PC-3 (cell line): ENCODE measurements around the gene LRRD1. TPM values are rescaled to one million over a fixed set of nuclear protein-coding genes. Genes with fewer than 3 reads are reported as not detected.
"Not testable (repeated sequence)": the region's sequence is repeated elsewhere in the genome, so short reads cannot be mapped to it uniquely, and the experiment has no call there.

Experiments
- ATAC-seq: fragments of 200-7000 bp; cut with Tn5 transposase; 2 replicates; pipeline ENCODE4 v1.9.1; 2020; ENCODE audit warnings: mild to moderate bottlenecking, moderate library complexity
- BruUV-seq: library from RNA; stranded (reverse); fragments of 400-500 nt; replicated peaks from 2 replicates; lab custom pipeline; 2021; lab: Mats Ljungman, UMichigan
- CTCF ChIA-PET: fragments of 300-600 bp; sonication (Branson Sonifier 250); formaldehyde crosslinking; loops from one replicate; lab custom pipeline; 2022; ENCODE audit warnings: antibody characterized with exemption; lab: Charles Lee
- POLR2A ChIA-PET: fragments of 300-600 bp; sonication (Branson Sonifier 250); formaldehyde crosslinking; loops from one replicate; lab custom pipeline; 2022; ENCODE audit warnings: antibody characterized with exemption; ENCODE audit not compliant: unreplicated experiment; lab: Charles Lee
- DNase-seq: peaks from one replicate; pipeline ENCODE4 v3.0.0-alpha.2; 2015
- H2AFZ ChIP-seq: fragments of 300-600 bp; sonication (generic); 2 replicates; pipeline ENCODE4 v1.6.0; 2016; ENCODE audit warnings: antibody characterized with exemption, low read length
- H3F3A ChIP-seq: fragments of 300-600 bp; sonication (generic); one replicate; pipeline ENCODE4 v1.6.0; 2017; ENCODE audit warnings: antibody characterized with exemption, low read length, control low read depth, mild to moderate bottlenecking; ENCODE audit not compliant: unreplicated experiment
- H3K27ac ChIP-seq: fragments of 300-600 bp; sonication (generic); 2 replicates; pipeline ENCODE4 v1.5.1; 2016; ENCODE audit warnings: mild to moderate bottlenecking, low read length
- H3K27me3 ChIP-seq: fragments of 300-600 bp; sonication (generic); 2 replicates; pipeline ENCODE4 v1.6.1; 2016; ENCODE audit warnings: low read length, mixed read lengths
- H3K36me3 ChIP-seq: fragments of 300-600 bp; sonication (generic); 2 replicates; pipeline ENCODE4 v1.6.1; 2016; ENCODE audit warnings: low read depth, mixed run types, low read length, mixed read lengths
- H3K4me1 ChIP-seq: fragments of 300-600 bp; sonication (generic); 2 replicates; pipeline ENCODE4 v1.5.1; 2016; ENCODE audit warnings: low read length; ENCODE audit not compliant: insufficient read depth
- H3K4me2 ChIP-seq: fragments of 300-600 bp; sonication (generic); 2 replicates; pipeline ENCODE4 v1.6.0; 2016; ENCODE audit warnings: low read length
- H3K4me3 ChIP-seq: fragments of 300-600 bp; sonication (generic); 2 replicates; pipeline ENCODE4 v1.5.1; 2016; ENCODE audit warnings: mild to moderate bottlenecking, low read length, mixed read lengths
- H3K79me2 ChIP-seq: fragments of 300-600 bp; sonication (generic); 2 replicates; pipeline ENCODE4 v1.6.1; 2017; ENCODE audit warnings: low read length, mixed read lengths
- H3K9ac ChIP-seq: fragments of 300-600 bp; sonication (generic); 2 replicates; pipeline ENCODE4 v1.6.0; 2016; ENCODE audit warnings: mild to moderate bottlenecking, low read length
- H3K9me2 ChIP-seq: fragments of 300-600 bp; sonication (generic); replicated peaks from 2 replicates; pipeline ENCODE4 v1.6.1; 2016; ENCODE audit warnings: mixed run types, low read length, mixed read lengths
- H3K9me3 ChIP-seq: fragments of 300-600 bp; sonication (generic); 2 replicates; pipeline ENCODE4 v1.6.1; 2016; ENCODE audit warnings: low read length, mixed read lengths
- H4K20me1 ChIP-seq: fragments of 300-600 bp; sonication (generic); 2 replicates; pipeline ENCODE4 v1.6.1; 2016; ENCODE audit warnings: low read length, mixed read lengths
- EZH2 ChIP-seq: fragments of 300-600 bp; sonication (generic); IDR thresholded peaks from one replicate; pipeline ENCODE4 v1.6.1; 2017; ENCODE audit warnings: antibody characterized with exemption, mild to moderate bottlenecking, low read length; ENCODE audit not compliant: unreplicated experiment
- EZH2phosphoT487 ChIP-seq: fragments of 300-600 bp; sonication (generic); IDR thresholded peaks from 2 replicates; pipeline ENCODE4 v1.6.1; 2018; ENCODE audit warnings: mild to moderate bottlenecking, antibody characterized with exemption, low read length, borderline replicate concordance
- intact Hi-C: fragments of 100-400 bp; cut with micrococcal nuclease; formaldehyde crosslinking; loops from 2 replicates; pipeline ENCODE4 v1.9.0; 2023
- total RNA-seq: library from RNA; depleted of rRNA; stranded (reverse); fragments of >200 nt; gene quantifications from 2 replicates; pipeline ENCODE4 v1.2.3, GENCODE V29; 2014
- TF ChIP-seq, protein P1 (sequence below): fragments of 300-600 bp; sonication (generic); conservative IDR thresholded peaks from 2 replicates; pipeline ENCODE4 v1.5.1; 2017; ENCODE audit warnings: antibody characterized with exemption, low read depth, mild to moderate bottlenecking, low read length

The LRRD1 gene
- total RNA-seq, 1 experiment from 2014 or later = not detected

GRCh38 chr7:92150450-92151017 is 28.4 kb downstream of the LRRD1 start:
- Histone ChIP-seq H2AFZ (no peak overlapping the region), H3K9me2 (no peaks in the 10 kb centered on the region), H3K4me2 (no peak overlapping the region), H3K36me3 (no peaks in the 10 kb centered on the region), H3K9ac (no peak overlapping the region), H3F3A (no peaks in the 10 kb centered on the region), H3K27ac (no peak overlapping the region), H3K4me3 (no peak overlapping the region), H3K79me2 (no peaks in the 10 kb centered on the region), H4K20me1 (no peaks in the 10 kb centered on the region), H3K4me1 (no peaks in the 10 kb centered on the region), H3K9me3 (no peaks in the 10 kb centered on the region), H3K27me3 (no peaks in the 10 kb centered on the region)
- no TSS peak for BruUV-seq
- POLR2A ChIA-PET = no interaction called here
- CTCF ChIA-PET = no interaction called here
- TF ChIP-seq, protein P1, sequence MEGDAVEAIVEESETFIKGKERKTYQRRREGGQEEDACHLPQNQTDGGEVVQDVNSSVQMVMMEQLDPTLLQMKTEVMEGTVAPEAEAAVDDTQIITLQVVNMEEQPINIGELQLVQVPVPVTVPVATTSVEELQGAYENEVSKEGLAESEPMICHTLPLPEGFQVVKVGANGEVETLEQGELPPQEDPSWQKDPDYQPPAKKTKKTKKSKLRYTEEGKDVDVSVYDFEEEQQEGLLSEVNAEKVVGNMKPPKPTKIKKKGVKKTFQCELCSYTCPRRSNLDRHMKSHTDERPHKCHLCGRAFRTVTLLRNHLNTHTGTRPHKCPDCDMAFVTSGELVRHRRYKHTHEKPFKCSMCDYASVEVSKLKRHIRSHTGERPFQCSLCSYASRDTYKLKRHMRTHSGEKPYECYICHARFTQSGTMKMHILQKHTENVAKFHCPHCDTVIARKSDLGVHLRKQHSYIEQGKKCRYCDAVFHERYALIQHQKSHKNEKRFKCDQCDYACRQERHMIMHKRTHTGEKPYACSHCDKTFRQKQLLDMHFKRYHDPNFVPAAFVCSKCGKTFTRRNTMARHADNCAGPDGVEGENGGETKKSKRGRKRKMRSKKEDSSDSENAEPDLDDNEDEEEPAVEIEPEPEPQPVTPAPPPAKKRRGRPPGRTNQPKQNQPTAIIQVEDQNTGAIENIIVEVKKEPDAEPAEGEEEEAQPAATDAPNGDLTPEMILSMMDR = no peak
- TF ChIP-seq EZH2phosphoT487 (no peak), EZH2 (no peak)
- ATAC-seq (no peak), DNase-seq (no peak)
- intact Hi-C loops = no loop called here

DNA sequence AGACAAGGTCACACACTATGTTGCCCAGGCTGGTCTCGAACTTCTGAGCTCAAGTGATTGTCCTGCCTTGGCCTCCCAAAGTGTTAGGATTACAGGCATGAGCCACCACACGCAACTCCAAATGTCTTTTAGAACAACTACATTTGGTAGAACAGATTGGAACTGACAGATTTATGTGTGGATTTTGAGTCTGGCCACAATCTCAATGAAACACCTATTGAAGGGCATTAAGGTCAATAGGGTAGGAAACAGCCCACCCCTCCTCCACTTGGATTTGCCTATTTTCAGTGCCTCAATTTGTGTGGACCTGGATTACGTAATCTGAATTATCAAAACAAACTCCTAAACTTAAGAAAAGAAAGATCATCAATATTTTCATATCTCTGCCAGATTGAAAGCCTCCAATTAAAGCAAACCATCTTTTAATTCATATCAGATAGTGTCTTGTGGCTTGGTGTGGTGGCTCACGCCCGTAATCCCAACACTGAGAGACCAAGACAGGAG is 29.2 kb downstream of the LRRD1 start:
- ChIA-PET CTCF (no interaction called here), POLR2A (no interaction called here)
- H3K9me3 ChIP-seq = no peaks in the 10 kb centered on the region
- TF ChIP-seq, protein P1 = no peak
- no peak for TF ChIP-seq EZH2phosphoT487
- ATAC-seq (no peak), DNase-seq (no peak)
- no peaks in the 10 kb centered on the region for H3K4me1 ChIP-seq
- intact Hi-C loops = no loop called here
- no peaks in the 10 kb centered on the region for H4K20me1 ChIP-seq
- no peak overlapping the region for H3K9ac ChIP-seq
- H3K4me3 ChIP-seq = no peak overlapping the region
- H3K27me3 ChIP-seq = no peaks in the 10 kb centered on the region
- H2AFZ ChIP-seq = no peak overlapping the region
- H3K79me2 ChIP-seq = no peaks in the 10 kb centered on the region
- H3F3A ChIP-seq = no peaks in the 10 kb centered on the region
- H3K4me2 ChIP-seq = no peak overlapping the region
- no peaks in the 10 kb centered on the region for H3K36me3 ChIP-seq
- no TSS peak for BruUV-seq
- H3K27ac ChIP-seq = no peak overlapping the region
- no peaks in the 10 kb centered on the region for H3K9me2 ChIP-seq

GRCh38 chr7:92143192-92143880 is 35.6 kb downstream of the LRRD1 start:
- BruUV-seq, POLR2A ChIA-PET: not testable (repeated sequence)

GRCh38 chr7:92142791-92143190 is 36.2 kb downstream of the LRRD1 start:
- CTCF ChIA-PET, H2AFZ ChIP-seq, H3K79me2 ChIP-seq, H3K27ac ChIP-seq, H4K20me1 ChIP-seq, H3K4me1 ChIP-seq, POLR2A ChIA-PET, H3K4me2 ChIP-seq, H3K9me3 ChIP-seq, ATAC-seq, H3F3A ChIP-seq, BruUV-seq, H3K36me3 ChIP-seq, H3K27me3 ChIP-seq, H3K9me2 ChIP-seq, H3K9ac ChIP-seq, H3K4me3 ChIP-seq, DNase-seq, intact Hi-C loops: not testable (repeated sequence)

More at GRCh38 chr7:92143192-92143880, 35.6 kb downstream of the LRRD1 start:
- H3K27me3 ChIP-seq, intact Hi-C loops, H3K4me1 ChIP-seq, H3F3A ChIP-seq, H4K20me1 ChIP-seq, H3K27ac ChIP-seq, H3K36me3 ChIP-seq, H3K9me2 ChIP-seq, CTCF ChIA-PET, ATAC-seq, H3K4me3 ChIP-seq, H3K4me2 ChIP-seq, H3K9me3 ChIP-seq, H3K79me2 ChIP-seq, DNase-seq, H2AFZ ChIP-seq, H3K9ac ChIP-seq: not testable (repeated sequence)
